A549 (cell line): ENCODE results near the gene MCTP1. TPM values are rescaled to one million over a fixed set of nuclear protein-coding genes. Genes with fewer than 3 reads are reported as not detected.

Source experiments
- ATAC-seq, 2 experiments: fragments of 200-7000 bp in 1 of 2; fragments of >200 bp in 1 of 2; cut with Nextera tagmentation in 1 of 2; cut with Tn5 transposase in 1 of 2; 3 replicates each; pipeline versions ENCODE4 v1.8.0 to v1.9.1; 2018 to 2020; ENCODE audit warnings: mild to moderate bottlenecking in 1 of 2, moderate library complexity in 1 of 2
- CTCF ChIA-PET: fragments of 300-600 bp; sonication (Branson Sonifier 250); formaldehyde crosslinking; extraction: SDS; loops from one replicate; lab custom pipeline; 2021; ENCODE audit warnings: antibody characterized with exemption, inconsistent platforms; lab: Yijun Ruan, JAX
- POLR2A ChIA-PET: fragments of 350-600 bp; formaldehyde crosslinking; extraction: SDS; loops from one replicate; lab custom pipeline; 2021; ENCODE audit warnings: antibody characterized with exemption, inconsistent platforms; lab: Yijun Ruan, JAX
- DNase-seq, 2 experiments: peaks; one replicate each; pipeline versions ENCODE4 v3.0.0 to v3.0.0-alpha.2; 2011 to 2016; ENCODE audit warnings: low read depth in 1 of 2, low spot score in 1 of 2
- FAIRE-seq: peaks from 2 replicates; lab custom pipeline; 2011; peaks lifted over from hg19 to GRCh38; lab: Jason Lieb, UNC
- H3K27ac ChIP-seq, 2 experiments: fragments of >200 bp; sonication (Bioruptor Twin); formaldehyde crosslinking; 3 replicates each; pipeline ENCODE4 v1.5.1; 2016 to 2017
- H3K4me1 ChIP-seq: fragments of >200 bp; sonication (Bioruptor Twin); formaldehyde crosslinking; 3 replicates; pipeline ENCODE4 v1.6.1; 2016
- H3K4me2 ChIP-seq: fragments of >200 bp; sonication (Bioruptor Twin); formaldehyde crosslinking; 3 replicates; pipeline ENCODE4 v1.6.1; 2016
- H3K4me3 ChIP-seq: fragments of >200 bp; sonication (Bioruptor Twin); formaldehyde crosslinking; 3 replicates; pipeline ENCODE4 v1.5.1; 2016
- H3K9me3 ChIP-seq: fragments of >200 bp; sonication (Bioruptor Twin); formaldehyde crosslinking; 3 replicates; pipeline ENCODE4 v1.6.1; 2016
- EHF ChIP-seq: fragments of 250-450 bp; sonication (Bioruptor Pico); IDR thresholded peaks from 2 replicates; pipeline ENCODE4 v1.5.0; 2020; ENCODE audit warnings: mild to moderate bottlenecking
- EHMT2 ChIP-seq: fragments of 200-600 bp; sonication (generic); IDR thresholded peaks from 2 replicates; pipeline ENCODE4 v1.6.1; 2016; ENCODE audit warnings: antibody characterized with exemption, low read depth, mild to moderate bottlenecking, moderate library complexity
- ESRRA ChIP-seq: fragments of 150-350 bp; IDR thresholded peaks from 2 replicates; pipeline ENCODE4 v1.6.1; 2014; ENCODE audit warnings: mild to moderate bottlenecking, low read length, borderline replicate concordance
- FOSB ChIP-seq: fragments of 250-450 bp; sonication (Bioruptor Pico); IDR thresholded peaks from 2 replicates; pipeline ENCODE4 v1.5.0; 2020; ENCODE audit warnings: mild to moderate bottlenecking, moderate library complexity
- GATA3 ChIP-seq: IDR thresholded peaks from 2 replicates; pipeline ENCODE4 v1.6.1; 2012; ENCODE audit warnings: borderline replicate concordance
- HEYL ChIP-seq: fragments of 250-450 bp; sonication (Bioruptor Pico); IDR thresholded peaks from 2 replicates; pipeline ENCODE4 v1.8.0; 2021; ENCODE audit warnings: mild to moderate bottlenecking, moderate library complexity
- KDM1A ChIP-seq: fragments of 200-600 bp; sonication (generic); IDR thresholded peaks from 2 replicates; pipeline ENCODE4 v1.6.1; 2016; ENCODE audit warnings: low read depth, mild to moderate bottlenecking
- KDM5A ChIP-seq: fragments of 200-600 bp; sonication (generic); IDR thresholded peaks from 2 replicates; pipeline ENCODE4 v1.6.1; 2016; ENCODE audit warnings: antibody characterized with exemption, mild to moderate bottlenecking
- MAFK ChIP-seq: fragments of 450-650 bp; IDR thresholded peaks from 2 replicates; pipeline ENCODE4 v1.6.1; 2014; ENCODE audit not compliant: partially characterized antibody
- NFE2L2 ChIP-seq: fragments of 150-350 bp; conservative IDR thresholded peaks from 2 replicates; pipeline ENCODE4 v1.6.1; 2014; ENCODE audit warnings: low read length
- NR3C1 ChIP-seq: fragments of >200 bp; sonication (Bioruptor Twin); formaldehyde crosslinking; IDR thresholded peaks from 3 replicates; pipeline ENCODE4 v1.6.1; 2017
- PBX3 ChIP-seq: IDR thresholded peaks from 2 replicates; pipeline ENCODE4 v1.6.1; 2012
- PHF8 ChIP-seq: fragments of 200-600 bp; sonication (generic); IDR thresholded peaks from 2 replicates; pipeline ENCODE4 v1.6.1; 2016; ENCODE audit warnings: low read depth, mild to moderate bottlenecking, antibody characterized with exemption, moderate library complexity, borderline replicate concordance
- POLR2A ChIP-seq: IDR thresholded peaks from 2 replicates; pipeline ENCODE4 v1.6.1; 2012; ENCODE audit warnings: mild to moderate bottlenecking, low read length
- POLR2AphosphoS2 ChIP-seq: conservative IDR thresholded peaks from 2 replicates; pipeline ENCODE4 v1.6.1; 2012; ENCODE audit warnings: low read length, improper control_type of control experiment, inconsistent platforms
- RFX5 ChIP-seq: fragments of 450-650 bp; IDR thresholded peaks from 2 replicates; pipeline ENCODE4 v1.7.1; 2014; ENCODE audit warnings: antibody characterized with exemption, mild to moderate bottlenecking, moderate library complexity
- TP53 ChIP-seq: fragments of 250-450 bp; sonication (Bioruptor Pico); IDR thresholded peaks from 2 replicates; pipeline ENCODE4 v1.5.0; 2021; ENCODE audit warnings: mild to moderate bottlenecking, moderate library complexity
- ZFP36 ChIP-seq: fragments of 450-650 bp; IDR thresholded peaks from 2 replicates; pipeline ENCODE4 v1.6.1; 2014; ENCODE audit warnings: borderline replicate concordance; ENCODE audit not compliant: partially characterized antibody
- ZSCAN20 ChIP-seq: fragments of 250-450 bp; sonication (Bioruptor Pico); IDR thresholded peaks from 2 replicates; pipeline ENCODE4 v1.8.0; 2022; ENCODE audit warnings: mild to moderate bottlenecking, moderate library complexity
- WGBS: methylation state at CpG from one replicate; pipeline ENCODE4 v1.1.6; 2017; ENCODE audit errors: missing lambda C conversion rate; 5-methylcytosine and 5-hydroxymethylcytosine counted together
- polyA plus RNA-seq, 4 experiments: library from polyadenylated mRNA; depleted of rRNA in 3 of 4; stranded (reverse); fragments of >200 nt; fragmentation: RNase III in 1 of 4; extraction: RNeasy Plus Mini Kit Qiagen cat#74134 plus additional on column Dnase treatment in 1 of 4; gene quantifications; 2 replicates in 3 of 4; 3 replicates in 1 of 4; pipeline ENCODE4 v1.2.3, GENCODE V29; 2011 to 2017
- TF ChIP-seq, protein P1 (sequence below): fragments of >200 bp; sonication (Bioruptor Twin); formaldehyde crosslinking; IDR thresholded peaks from 3 replicates; pipeline ENCODE4 v1.5.1; 2016
- TF ChIP-seq, protein P2 (sequence below): IDR thresholded peaks from 2 replicates; pipeline ENCODE4 v1.6.1; 2012; ENCODE audit warnings: low read depth, borderline replicate concordance
- TF ChIP-seq, protein P3 (sequence below): IDR thresholded peaks from 2 replicates; pipeline ENCODE4 v1.6.1; 2012

MCTP1 gene
- polyA plus RNA-seq, 2 of the 4 experiments (the other 2 are of a cell fraction): 5.4 to 6.9 TPM

DNA sequence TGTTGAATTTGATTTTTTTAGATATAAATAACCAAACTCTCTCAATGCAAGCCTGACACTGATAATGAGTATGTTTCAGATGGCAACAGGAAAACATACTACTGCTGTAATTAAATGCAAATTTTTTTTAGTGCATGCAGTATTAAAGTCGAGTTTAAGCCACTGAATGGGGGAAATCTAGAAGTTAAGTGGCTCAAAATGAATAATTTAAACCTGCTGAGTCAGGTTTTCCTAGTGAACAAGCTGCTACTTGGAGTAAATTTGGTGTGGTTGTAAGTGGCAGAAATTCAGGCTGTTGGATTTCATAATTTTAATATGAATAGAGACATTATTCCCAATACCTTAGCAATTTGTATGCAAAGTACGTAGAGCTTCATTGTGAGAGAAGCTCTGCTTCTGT lies 544.6 kb downstream of the MCTP1 start:
- no peak overlapping the region for H3K27ac ChIP-seq
- POLR2A ChIA-PET: no interaction called here
- TF ChIP-seq MAFK: peak; percentile 85
- TF ChIP-seq GATA3: no peak
- 38% methylated on average over 2 of the region's 2 CpGs for WGBS
- H3K4me3 ChIP-seq: no peak overlapping the region
- no peak overlapping the region for H3K4me2 ChIP-seq
- H3K9me3 ChIP-seq: no peaks in the 10 kb centered on the region
- ATAC-seq (no peak), DNase-seq (no peak), FAIRE-seq (no peak)
- no peaks in the 10 kb centered on the region for H3K4me1 ChIP-seq
- CTCF ChIA-PET: no interaction called here

DNA sequence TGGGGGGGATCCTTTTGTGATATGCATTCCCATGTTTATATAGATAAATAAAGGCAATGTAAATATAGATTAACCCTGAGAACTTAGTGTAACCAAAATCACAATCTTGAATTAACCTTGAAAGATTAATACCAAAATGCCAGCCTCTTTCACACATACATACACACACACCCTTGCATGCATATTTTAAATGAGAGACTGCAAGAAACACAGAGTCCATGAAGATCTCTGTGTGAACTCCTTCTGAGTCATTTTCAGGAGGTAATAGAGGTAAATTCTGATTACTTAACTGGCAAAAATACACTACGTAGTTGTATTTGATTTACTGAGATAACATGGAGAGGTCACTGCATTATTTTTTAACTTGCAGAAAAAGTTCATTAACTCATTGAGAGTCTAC lies 548.4 kb downstream of the MCTP1 start:
- ChIA-PET POLR2A (no interaction called here), CTCF (interaction anchor here (1.1 to 3.0 kb wide), 4 partner anchors 14 to 437 kb away, joined by 3 to 14 read pairs (median 10); no protein-coding TSS in a partner anchor)
- no peak overlapping the region for H3K27ac ChIP-seq
- H3K9me3 ChIP-seq: no peaks in the 10 kb centered on the region
- no peak for DNase-seq
- TF ChIP-seq POLR2A (no peak), HEYL (no peak), POLR2AphosphoS2 (no peak), KDM5A (no peak), EHMT2 (no peak), RFX5 (no peak), ZSCAN20 (CRISPR knock-in tag) (no peak), EHF (no peak), NFE2L2 (no peak), ESRRA (no peak), TP53 (no peak), KDM1A (no peak), FOSB (CRISPR knock-in tag) (no peak), ZFP36 (no peak)
- TF ChIP-seq, protein P1, sequence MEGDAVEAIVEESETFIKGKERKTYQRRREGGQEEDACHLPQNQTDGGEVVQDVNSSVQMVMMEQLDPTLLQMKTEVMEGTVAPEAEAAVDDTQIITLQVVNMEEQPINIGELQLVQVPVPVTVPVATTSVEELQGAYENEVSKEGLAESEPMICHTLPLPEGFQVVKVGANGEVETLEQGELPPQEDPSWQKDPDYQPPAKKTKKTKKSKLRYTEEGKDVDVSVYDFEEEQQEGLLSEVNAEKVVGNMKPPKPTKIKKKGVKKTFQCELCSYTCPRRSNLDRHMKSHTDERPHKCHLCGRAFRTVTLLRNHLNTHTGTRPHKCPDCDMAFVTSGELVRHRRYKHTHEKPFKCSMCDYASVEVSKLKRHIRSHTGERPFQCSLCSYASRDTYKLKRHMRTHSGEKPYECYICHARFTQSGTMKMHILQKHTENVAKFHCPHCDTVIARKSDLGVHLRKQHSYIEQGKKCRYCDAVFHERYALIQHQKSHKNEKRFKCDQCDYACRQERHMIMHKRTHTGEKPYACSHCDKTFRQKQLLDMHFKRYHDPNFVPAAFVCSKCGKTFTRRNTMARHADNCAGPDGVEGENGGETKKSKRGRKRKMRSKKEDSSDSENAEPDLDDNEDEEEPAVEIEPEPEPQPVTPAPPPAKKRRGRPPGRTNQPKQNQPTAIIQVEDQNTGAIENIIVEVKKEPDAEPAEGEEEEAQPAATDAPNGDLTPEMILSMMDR: no peak
- TF ChIP-seq, protein P2, sequence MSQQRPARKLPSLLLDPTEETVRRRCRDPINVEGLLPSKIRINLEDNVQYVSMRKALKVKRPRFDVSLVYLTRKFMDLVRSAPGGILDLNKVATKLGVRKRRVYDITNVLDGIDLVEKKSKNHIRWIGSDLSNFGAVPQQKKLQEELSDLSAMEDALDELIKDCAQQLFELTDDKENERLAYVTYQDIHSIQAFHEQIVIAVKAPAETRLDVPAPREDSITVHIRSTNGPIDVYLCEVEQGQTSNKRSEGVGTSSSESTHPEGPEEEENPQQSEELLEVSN: no peak
- ATAC-seq: no peak
- no peak for FAIRE-seq
- H3K4me2 ChIP-seq: no peak overlapping the region
- 76% methylated on average over 1 of the region's 1 CpG for whole genome bisulfite sequencing
- H3K4me3 ChIP-seq: no peak overlapping the region
- no peaks in the 10 kb centered on the region for H3K4me1 ChIP-seq

GRCh38 chr5:94731471-94731870 lies 553.4 kb downstream of the MCTP1 start:
- FAIRE-seq: no peak
- TF ChIP-seq PBX3 (no peak), NR3C1 (no peak), POLR2A (no peak), PHF8 (no peak)
- TF ChIP-seq, protein P3, sequence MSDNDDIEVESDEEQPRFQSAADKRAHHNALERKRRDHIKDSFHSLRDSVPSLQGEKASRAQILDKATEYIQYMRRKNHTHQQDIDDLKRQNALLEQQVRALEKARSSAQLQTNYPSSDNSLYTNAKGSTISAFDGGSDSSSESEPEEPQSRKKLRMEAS: no peak
- TF ChIP-seq, all 56 proteins: peak for 0
- ATAC-seq: no peak
- Histone ChIP-seq H3K4me1 (no peaks in the 10 kb centered on the region), H3K4me2 (no peak overlapping the region), H3K4me3 (no peak overlapping the region), H3K9me3 (no peaks in the 10 kb centered on the region), H3K27ac (no peak overlapping the region)
- CTCF ChIA-PET: no interaction called here
- POLR2A ChIA-PET: no interaction called here
- DNase-seq: no peak
- WGBS: 23% methylated on average over 1 of the region's 1 CpG
